A673 (cell line): ENCODE results near the gene CIAPIN1. TPM values are rescaled to one million over a fixed set of nuclear protein-coding genes. Genes with fewer than 3 reads are reported as not detected.

Source experiments
- BruUV-seq: library from RNA; stranded (reverse); fragments of 400-500 nt; replicated peaks from 2 replicates; lab custom pipeline; 2021; lab: Mats Ljungman, UMichigan
- CTCF ChIA-PET: fragments of 300-600 bp; sonication (Branson Sonifier 250); formaldehyde crosslinking; loops from one replicate; lab custom pipeline; 2022; ENCODE audit warnings: antibody characterized with exemption; lab: Charles Lee
- POLR2A ChIA-PET: fragments of 300-600 bp; sonication (Branson Sonifier 250); formaldehyde crosslinking; loops from one replicate; lab custom pipeline; 2022; ENCODE audit warnings: antibody characterized with exemption; ENCODE audit not compliant: low non-redundant PET; lab: Charles Lee
- DNase-seq: peaks from one replicate; pipeline ENCODE4 v3.0.0-alpha.2; 2015; ENCODE audit warnings: low spot score
- H3K27ac ChIP-seq: fragments of 200-600 bp; sonication (generic); 2 replicates; pipeline ENCODE4 v1.5.1; 2016; ENCODE audit warnings: mixed run types, low read depth, mild to moderate bottlenecking, mixed read lengths, antibody characterized with exemption, low read length; ENCODE audit not compliant: poor library complexity, severe bottlenecking
- H3K27me3 ChIP-seq: fragments of 200-600 bp; sonication (generic); replicated peaks from 2 replicates; pipeline ENCODE4 v1.6.1; 2017; ENCODE audit warnings: mixed run types, low read depth, mild to moderate bottlenecking, mixed read lengths, antibody characterized with exemption, low read length; ENCODE audit not compliant: insufficient read depth, poor library complexity
- H3K36me3 ChIP-seq: fragments of 200-600 bp; sonication (generic); 2 replicates; pipeline ENCODE4 v1.6.1; 2016; ENCODE audit warnings: mixed run types, mild to moderate bottlenecking, mixed read lengths, antibody characterized with exemption, low read length; ENCODE audit not compliant: insufficient read depth, poor library complexity, severe bottlenecking
- H3K4me1 ChIP-seq: fragments of 200-600 bp; sonication (generic); 2 replicates; pipeline ENCODE4 v1.6.1; 2017; ENCODE audit warnings: mixed run types, mild to moderate bottlenecking, mixed read lengths, antibody characterized with exemption, low read length; ENCODE audit not compliant: insufficient read depth, poor library complexity, severe bottlenecking
- H3K4me3 ChIP-seq: fragments of 200-600 bp; sonication (generic); 2 replicates; pipeline ENCODE4 v1.5.1; 2016; ENCODE audit warnings: low read depth, mixed run types, mild to moderate bottlenecking, mixed read lengths, low read length; ENCODE audit not compliant: poor library complexity, severe bottlenecking
- H3K9me3 ChIP-seq: fragments of 200-600 bp; sonication (generic); 2 replicates; pipeline ENCODE4 v1.6.1; 2016; ENCODE audit warnings: mixed run types, low read depth, mild to moderate bottlenecking, mixed read lengths, antibody characterized with exemption, low read length; ENCODE audit not compliant: poor library complexity, severe bottlenecking
- CTCF ChIP-seq: fragments of 300-800, 200-600 bp; sonication (generic); conservative IDR thresholded peaks from 2 replicates; pipeline ENCODE4 v1.5.1; 2017; ENCODE audit warnings: low read depth, mild to moderate bottlenecking, antibody characterized with exemption, low read length, moderate library complexity, mixed read lengths
- EZH2 ChIP-seq: fragments of 200-600 bp; sonication (generic); IDR thresholded peaks from 2 replicates; pipeline ENCODE4 v1.6.1; 2017; ENCODE audit warnings: borderline replicate concordance, low read depth, mild to moderate bottlenecking, mixed read lengths, antibody characterized with exemption, low read length; ENCODE audit not compliant: poor library complexity, severe bottlenecking
- intact Hi-C: fragments of 100-400 bp; cut with micrococcal nuclease; formaldehyde crosslinking; loops from one replicate; pipeline ENCODE4 v1.10.0; 2022; ENCODE audit not compliant: unreplicated experiment
- total RNA-seq: library from RNA; stranded (reverse); gene quantifications from 2 replicates; pipeline ENCODE4 v1.2.3, GENCODE V29; 2021

The CIAPIN1 gene
- total RNA-seq, 1 experiment from 2014 or later: 95.1 TPM

GRCh38 chr16:57381791-57382534, 65.2 kb downstream of the CIAPIN1 start:
- intact Hi-C loops: no loop called here
- DNase-seq: no peak
- Histone ChIP-seq H3K27ac (no peak overlapping the region), H3K4me1 (peaks cover 4% of the 10 kb centered on the region), H3K4me3 (no peak overlapping the region), H3K36me3 (no peaks in the 10 kb centered on the region), H3K9me3 (no peaks in the 10 kb centered on the region), H3K27me3 (no peaks in the 10 kb centered on the region)
- TF ChIP-seq CTCF: no peak
- TF ChIP-seq EZH2: no peak
- ChIA-PET CTCF (interaction anchor here (0.6 kb wide), 1 partner anchor 315 kb away, joined by 3 read pairs; no protein-coding TSS in a partner anchor), POLR2A (interaction anchor here (0.5 kb wide), 1 partner anchor 39 kb away, joined by 3 read pairs; no protein-coding TSS in a partner anchor)
- BruUV-seq: no TSS peak

- Histone ChIP-seq H3K36me3 (no peaks in the 10 kb centered on the region), H3K4me1 (no peaks in the 10 kb centered on the region), H3K9me3 (no peaks in the 10 kb centered on the region), H3K27me3 (no peaks in the 10 kb centered on the region), H3K27ac (no peak overlapping the region), H3K4me3 (no peak overlapping the region)
- BruUV-seq: no TSS peak
- intact Hi-C loops: no loop called here
- ChIA-PET CTCF (no interaction called here), POLR2A (interaction anchor here (0.5 kb wide), 1 partner anchor 38 kb away, joined by 3 read pairs; no protein-coding TSS in a partner anchor)
- no peak for DNase-seq
- no peak for TF ChIP-seq CTCF
- TF ChIP-seq EZH2: no peak
Observed at GRCh38 chr16:57380671-57381462, 66.3 kb downstream of the CIAPIN1 start.

- ChIA-PET POLR2A (no interaction called here), CTCF (no interaction called here)
- no TSS peak for BruUV-seq
- H3K27me3 ChIP-seq: no peaks in the 10 kb centered on the region
- H3K27ac ChIP-seq: no peak overlapping the region
- intact Hi-C loops: no loop called here
- H3K4me3 ChIP-seq: no peak overlapping the region
- DNase-seq: no peak
- TF ChIP-seq EZH2 (no peak), CTCF (no peak)
- no peaks in the 10 kb centered on the region for H3K9me3 ChIP-seq
- H3K36me3 ChIP-seq: no peaks in the 10 kb centered on the region
- no peaks in the 10 kb centered on the region for H3K4me1 ChIP-seq
Observed at GRCh38 chr16:57379579-57379978, 67.6 kb downstream of the CIAPIN1 start.

Other genes starting within 250 kb of the CIAPIN1 start
- gene ARL2BP, start 202.1 kb downstream of the CIAPIN1 start, total RNA-seq: 33.1 and 35.1 TPM in 2 replicates
- gene PLLP, start 162.7 kb downstream of the CIAPIN1 start, total RNA-seq: 1.1 and 1.5 TPM in 2 replicates
- gene CCL22, start 88.6 kb downstream of the CIAPIN1 start, total RNA-seq: not detected in 2 replicates
- 0.15 TPM in 1 of 2 replicates, not detected in the other for gene CX3CL1, start 74.9 kb downstream of the CIAPIN1 start, total RNA-seq
- not detected in 2 replicates for gene CCL17, start 42.6 kb downstream of the CIAPIN1 start, total RNA-seq
- gene COQ9, start 94 bp upstream of the CIAPIN1 start, total RNA-seq: 65.6 and 69.7 TPM in 2 replicates
- gene POLR2C, start 15.3 kb upstream of the CIAPIN1 start, total RNA-seq: 96.2 and 110 TPM in 2 replicates
- 14.3 and 19.0 TPM in 2 replicates for gene DOK4, start 39.1 kb upstream of the CIAPIN1 start, total RNA-seq
- 10.1 and 10.3 TPM in 2 replicates for gene CCDC102A, start 89.2 kb upstream of the CIAPIN1 start, total RNA-seq
- gene ADGRG5, start 95.3 kb upstream of the CIAPIN1 start, total RNA-seq: not detected in 2 replicates
- gene ADGRG1, start 181.2 kb upstream of the CIAPIN1 start, total RNA-seq: 0.75 and 1.0 TPM in 2 replicates
- not detected in 2 replicates for gene ADGRG3, start 220.9 kb upstream of the CIAPIN1 start, total RNA-seq
- not detected in 2 replicates for gene DRC7, start 247.4 kb upstream of the CIAPIN1 start, total RNA-seq